ENCODE measurements around the gene PITPNC1.
"Not testable (repeated sequence)": the region's sequence is repeated elsewhere in the genome, so short reads cannot be mapped to it uniquely, and the experiment has no call there.

The PITPNC1 gene

DNA sequence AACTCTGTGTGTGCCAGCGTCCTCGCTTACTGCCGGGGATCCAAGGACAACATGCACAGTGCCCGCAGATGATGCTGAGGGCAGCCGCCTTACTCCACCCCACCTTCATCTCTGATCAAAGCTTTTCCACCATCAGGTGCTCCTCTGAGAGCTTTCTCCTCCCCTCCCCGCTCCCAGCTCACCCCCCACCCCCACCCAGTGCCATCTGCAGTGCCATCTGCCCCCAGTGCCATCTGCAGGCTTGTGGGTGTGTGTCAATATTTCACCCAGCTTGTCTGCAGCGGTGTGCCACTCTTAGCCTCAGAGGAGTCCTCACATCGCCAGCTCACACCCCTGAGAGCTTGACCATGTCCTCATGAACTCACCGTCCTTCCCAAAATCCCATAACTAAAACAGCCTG, 242.5 kb downstream of the PITPNC1 start:
- no peak for DNase-seq (ENCODE audit: low read depth in 2 of 2)

DNA sequence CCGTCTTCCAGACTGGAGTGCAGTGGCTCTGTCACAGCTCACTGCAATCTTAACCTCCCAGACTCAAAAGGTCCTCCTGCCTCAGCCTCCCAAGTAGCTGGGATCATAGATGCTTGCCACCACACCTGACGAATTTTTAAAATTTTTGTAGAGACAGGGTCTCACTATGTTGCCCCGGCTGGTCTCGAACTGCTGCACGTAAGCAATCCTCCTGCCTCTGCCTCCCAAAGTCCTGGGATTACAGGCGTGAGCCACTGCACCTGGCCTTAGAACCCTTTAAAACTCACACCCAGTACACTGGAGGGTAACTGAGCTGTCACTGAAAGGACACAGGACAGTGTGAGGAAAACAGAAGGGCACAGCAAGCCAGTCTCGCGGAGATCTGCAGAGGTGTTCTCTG, 243.0 kb downstream of the PITPNC1 start:
- no peak for DNase-seq (ENCODE audit: low read depth in 2 of 2)

DNA sequence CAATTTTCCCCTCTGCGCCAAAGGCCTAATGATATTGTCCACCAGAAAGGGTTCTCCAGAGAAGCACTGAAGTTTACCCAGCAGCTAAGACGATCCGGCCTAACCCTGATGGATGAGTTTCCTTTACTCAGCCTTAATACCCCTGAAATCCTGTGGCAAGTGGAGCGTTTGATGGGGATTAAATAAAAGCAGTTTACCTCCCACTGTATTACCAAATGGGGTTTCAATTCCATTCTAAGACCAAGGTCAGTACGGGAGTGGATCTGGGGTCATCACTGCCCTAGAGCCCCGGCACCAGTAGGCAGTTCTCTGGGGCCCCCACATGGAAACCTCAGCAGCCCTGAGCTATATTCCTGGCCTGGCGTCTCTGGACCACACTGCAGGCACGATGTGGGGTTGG, 243.6 kb downstream of the PITPNC1 start:
- DNase-seq (ENCODE audit: low read depth in 2 of 2): no peak

DNA sequence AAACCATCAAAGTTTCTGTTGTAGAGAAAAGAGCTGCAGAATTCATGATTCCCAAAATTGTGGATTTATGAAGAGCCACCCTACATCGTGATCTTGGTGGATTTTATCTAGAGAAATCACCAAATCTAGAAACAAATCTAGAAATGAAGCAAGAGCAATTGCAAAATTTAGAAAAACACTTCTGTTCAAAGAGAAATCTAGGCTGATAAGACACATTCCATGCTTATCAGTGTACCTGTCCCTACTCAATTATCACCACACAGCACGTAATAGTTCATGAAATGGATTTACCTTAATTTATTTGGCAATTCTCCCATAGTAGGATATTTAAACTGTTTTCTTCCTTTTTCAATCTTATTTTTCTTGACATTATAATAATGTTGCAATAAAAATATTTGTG, 246.7 kb downstream of the PITPNC1 start:
- DNase-seq (ENCODE audit: low read depth in 2 of 2): no peak

DNA sequence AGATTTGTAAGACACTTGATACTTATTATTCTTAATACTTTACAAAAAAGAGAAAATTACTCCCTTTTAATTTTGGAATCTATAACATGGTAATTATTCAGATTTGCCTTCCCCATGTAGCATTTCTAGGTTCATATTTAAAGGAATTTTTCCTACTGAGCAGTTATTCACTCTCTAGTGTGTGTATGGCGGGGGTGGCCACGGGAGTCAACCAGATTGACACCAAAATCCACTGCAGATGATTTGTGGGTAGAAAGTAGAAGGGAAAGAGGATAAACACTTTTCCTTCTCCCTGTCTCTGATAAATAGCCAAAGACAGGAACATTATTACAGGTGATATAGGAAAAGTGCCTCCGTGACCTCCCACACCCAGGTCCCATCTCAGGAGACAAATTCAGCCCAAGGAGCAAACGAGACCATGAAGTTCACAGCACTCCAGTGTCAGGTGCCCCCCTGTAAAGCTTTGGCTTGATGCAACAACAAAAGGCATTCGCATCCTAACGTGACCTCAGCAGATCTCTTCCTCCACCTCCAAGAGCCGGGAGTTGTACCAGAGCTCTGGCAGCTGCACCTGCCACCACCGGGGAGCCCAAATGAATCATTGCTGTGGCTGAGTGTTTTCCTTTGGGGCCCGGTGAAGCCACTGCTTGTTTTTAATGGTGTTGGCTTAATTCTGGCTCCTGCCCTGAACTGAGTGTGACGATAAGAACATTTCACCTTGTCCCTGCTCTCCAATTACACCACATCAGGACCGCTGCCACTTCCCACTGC, 248.0 kb downstream of the PITPNC1 start:
- DNase-seq (ENCODE audit: low read depth in 2 of 2): no peak

DNA sequence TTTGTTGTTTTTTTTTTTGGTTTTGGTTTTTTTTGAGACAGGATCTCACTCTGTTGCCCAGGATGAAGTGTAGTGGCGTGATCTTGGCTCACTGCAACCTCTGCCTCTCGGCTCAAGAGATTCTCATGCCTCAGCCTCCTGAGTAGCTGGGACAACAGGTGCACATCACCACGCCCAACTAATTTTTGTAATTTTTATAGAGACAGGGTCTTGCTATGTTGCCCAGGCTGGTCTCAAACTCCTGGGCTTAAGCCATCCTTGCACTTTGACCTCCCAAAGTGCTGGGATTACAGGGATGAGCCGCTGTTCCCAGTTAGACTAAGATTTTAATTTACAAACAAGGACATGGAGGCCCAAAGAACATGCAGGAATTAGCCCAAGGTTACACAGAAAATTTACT, 248.9 kb downstream of the PITPNC1 start:
- DNase-seq (ENCODE audit: low read depth in 2 of 2): no peak

DNA sequence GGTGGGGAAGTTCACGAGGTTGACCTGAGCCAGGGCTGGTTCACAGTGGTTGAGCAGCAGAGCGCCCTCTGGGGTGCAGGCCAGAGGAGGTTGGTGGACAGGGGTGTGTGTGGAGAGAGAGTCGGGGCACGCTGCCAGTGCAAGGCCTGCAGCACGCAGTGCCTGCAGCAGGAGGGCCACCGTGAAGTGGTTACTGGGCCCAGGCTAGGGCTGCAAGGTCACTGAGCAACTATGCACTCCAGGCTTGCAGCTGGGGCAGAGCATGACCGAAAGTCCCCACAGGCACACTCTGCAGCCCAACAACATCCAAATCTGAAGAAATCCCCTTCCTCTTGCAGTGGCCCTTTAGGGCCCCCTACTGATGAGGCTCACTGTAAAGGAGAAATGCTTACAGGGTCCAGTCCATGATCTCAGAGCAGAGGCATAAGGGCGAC, 251.5 kb downstream of the PITPNC1 start:
- DNase-seq (ENCODE audit: low read depth in 2 of 2): no peak

DNA sequence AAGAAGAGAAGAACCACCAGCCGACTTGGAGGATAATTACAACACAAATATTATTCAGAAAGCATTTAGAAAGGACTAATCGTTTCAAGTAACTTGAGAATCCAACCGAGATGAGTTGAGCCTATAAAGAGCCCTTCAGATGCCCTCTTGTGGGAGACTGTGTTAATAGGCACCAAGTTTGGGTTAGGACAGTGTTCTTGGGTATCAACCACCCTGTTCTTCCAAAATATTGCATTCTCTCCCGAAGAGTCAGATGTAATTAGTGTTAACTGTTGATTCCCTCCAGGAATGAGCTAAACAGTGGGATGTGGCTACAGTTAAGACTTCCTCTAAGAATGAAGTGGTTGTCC, 252.9 kb downstream of the PITPNC1 start:
- DNase-seq (ENCODE audit: low read depth in 2 of 2): no peak

DNA sequence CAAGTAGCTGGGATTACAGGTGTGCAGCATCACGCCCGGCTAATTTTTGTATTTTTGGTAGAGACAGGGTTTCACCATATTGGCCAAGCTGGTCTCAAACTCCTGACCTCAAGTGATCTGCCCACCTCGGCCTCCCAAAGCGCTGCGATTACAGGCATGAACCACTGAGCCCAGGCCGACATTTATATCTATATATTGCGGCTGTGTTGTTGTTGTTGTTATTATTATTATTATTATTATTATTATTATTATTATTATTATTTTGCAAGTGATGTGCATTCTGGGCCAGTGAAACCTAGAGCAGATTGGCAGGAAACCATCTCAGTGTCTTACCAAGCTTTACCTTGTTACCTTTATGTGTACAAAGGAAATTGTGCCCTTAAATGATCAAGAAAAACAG, 253.8 kb downstream of the PITPNC1 start:
- DNase-seq (ENCODE audit: low read depth in 2 of 2): not testable (repeated sequence)

DNA sequence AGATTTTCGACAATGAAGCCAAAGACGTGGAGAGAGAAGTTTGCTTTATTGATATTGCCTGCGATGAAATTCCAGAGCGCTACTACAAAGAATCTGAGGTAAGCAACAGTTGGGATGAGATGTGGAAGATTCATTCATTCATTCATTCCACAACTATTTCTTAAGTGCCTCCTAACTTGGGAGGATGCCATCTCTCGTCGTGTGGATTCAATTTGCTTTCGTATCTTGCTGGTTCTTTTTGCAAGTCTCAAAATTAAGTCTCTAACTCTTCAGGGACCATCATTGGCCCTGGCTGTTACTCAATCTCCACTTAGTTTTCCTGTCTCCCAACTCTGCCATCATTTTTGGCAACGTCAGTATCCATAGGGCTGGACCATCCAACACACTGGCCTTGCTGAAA, 255.1 kb downstream of the PITPNC1 start:
- DNase-seq (ENCODE audit: low read depth in 2 of 2): no peak

DNA sequence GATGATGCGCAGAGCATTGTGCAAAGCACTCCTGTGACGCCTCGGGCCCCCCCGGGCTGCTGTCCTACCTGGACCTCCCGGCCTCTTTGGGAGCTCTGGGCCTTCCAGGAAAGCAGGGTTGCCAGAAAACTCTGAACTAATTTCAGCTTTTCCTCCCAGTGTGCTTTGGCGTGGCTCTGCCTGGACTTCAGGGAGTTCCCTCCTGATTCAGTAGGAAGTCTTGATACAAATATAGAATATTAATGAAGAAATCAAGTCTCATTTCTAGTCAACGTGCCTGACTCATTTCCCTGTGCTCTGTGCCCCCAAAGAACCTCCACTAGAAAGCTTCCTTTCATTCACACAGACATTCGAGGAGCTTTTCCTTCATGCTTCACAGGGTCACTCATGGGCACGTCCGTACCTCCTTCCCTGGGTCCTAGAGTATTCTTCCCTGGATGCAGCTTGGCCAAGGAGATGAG, 256.7 kb downstream of the PITPNC1 start:
- DNase-seq (ENCODE audit: low read depth in 2 of 2): no peak

DNA sequence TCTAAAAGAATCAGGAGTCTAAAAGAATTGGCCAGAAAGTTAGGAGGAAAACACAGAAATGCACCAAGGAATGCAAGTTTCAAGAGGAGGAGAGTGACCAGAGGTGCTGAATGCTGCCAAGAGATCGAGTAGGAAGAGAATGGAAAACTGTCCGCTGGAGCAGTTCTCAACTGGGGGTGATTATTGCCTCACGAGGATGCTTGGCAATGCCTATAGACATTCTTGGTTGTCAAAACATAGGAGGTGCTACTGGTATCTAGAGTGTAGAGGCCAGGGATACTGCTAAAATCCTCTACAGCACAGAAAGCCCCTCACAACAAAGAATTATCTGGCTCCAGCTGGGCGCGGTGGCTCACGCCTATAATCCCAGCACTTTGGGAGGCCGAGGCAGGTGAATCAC, 258.6 kb downstream of the PITPNC1 start:
- no peak for DNase-seq (ENCODE audit: low read depth in 2 of 2)

DNA sequence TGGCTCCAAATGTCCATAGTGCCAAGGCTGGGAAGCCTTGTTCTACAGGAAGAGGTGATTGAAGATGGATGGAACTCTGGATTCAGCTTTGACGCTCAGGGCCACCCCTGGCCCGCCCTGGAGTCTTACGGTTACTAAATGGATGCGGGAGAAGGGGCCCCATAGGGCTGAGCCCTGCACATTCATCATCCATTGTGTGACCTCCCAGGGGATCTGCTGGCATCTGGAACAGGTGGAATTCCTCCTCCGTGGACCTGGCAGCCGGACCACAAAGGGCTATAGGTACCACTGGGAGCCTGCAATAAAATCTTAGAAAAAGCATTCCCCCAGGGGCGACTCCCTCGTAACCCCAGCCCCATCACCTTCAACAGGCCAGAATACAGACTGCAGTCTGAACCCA, 259.2 kb downstream of the PITPNC1 start:
- no peak for DNase-seq (ENCODE audit: low read depth in 2 of 2)

DNA sequence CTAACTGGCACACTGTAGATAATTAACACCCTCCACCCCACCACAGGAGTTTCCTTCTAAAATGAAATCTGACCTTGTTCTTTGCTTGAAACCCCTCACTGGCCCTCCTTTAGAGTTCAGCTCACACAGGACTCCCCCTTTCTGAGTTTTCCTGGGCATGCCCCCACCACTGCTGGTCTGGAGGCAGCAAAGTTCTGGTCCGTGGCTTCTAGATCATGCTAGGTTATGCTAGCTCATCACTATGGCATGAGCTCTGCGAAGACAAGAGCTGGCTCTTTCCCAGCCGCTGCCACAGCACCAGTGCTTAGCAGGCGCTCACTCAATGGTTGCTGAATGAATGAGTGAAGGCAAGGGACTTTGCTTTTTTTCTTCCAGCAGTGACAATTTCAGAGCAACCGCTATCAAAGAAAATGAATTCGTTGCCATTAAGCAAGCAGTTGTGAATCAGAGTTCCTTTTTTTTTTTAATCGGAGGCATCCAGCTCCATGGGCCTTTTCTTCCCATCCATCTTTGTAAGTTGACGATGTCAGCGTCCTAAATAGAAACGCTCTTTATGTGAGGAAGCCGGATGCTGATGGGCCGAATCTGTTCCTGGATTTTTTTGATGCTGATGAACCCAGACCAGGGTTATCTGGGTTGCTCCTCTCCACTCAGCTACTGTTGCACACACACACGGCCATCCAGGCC, 259.9 kb downstream of the PITPNC1 start:
- DNase-seq (ENCODE audit: low read depth in 2 of 2): no peak

DNA sequence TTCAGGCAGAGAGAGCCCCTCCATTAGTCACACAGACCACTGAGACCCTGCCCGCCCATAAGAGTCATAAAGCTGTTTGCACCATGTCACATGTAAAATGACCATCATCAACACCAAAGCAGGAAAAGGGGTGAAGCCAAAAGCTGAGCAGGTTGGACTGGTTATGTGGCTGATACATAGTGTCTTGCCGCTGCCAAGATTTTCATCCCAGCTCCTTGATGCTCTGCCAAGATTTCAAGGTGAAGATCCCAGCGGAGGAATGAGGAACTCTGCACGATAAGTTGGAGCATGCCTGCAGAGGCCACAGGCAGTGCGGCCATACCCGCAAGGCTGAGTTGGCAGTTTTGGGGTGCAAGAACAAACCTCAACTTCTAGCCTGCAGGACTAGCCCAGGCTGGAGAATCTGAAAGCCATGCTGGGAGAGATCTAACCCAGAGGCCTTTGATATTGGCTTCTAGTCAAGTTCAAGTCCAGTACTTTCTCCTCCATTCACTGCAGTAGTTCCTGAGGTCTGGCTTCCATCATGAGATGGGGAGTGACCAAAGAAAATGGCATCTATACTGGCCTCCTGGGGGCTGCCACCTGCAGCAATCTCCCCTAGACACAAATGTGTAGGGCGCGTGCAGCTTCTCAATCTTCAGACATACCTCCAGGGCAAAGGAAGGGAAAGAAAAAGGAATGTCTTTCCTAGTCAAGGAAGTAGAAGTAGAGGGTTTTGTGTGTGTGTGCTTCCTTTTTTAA, 261.0 kb downstream of the PITPNC1 start:
- no peak for DNase-seq (ENCODE audit: low read depth in 2 of 2)

DNA sequence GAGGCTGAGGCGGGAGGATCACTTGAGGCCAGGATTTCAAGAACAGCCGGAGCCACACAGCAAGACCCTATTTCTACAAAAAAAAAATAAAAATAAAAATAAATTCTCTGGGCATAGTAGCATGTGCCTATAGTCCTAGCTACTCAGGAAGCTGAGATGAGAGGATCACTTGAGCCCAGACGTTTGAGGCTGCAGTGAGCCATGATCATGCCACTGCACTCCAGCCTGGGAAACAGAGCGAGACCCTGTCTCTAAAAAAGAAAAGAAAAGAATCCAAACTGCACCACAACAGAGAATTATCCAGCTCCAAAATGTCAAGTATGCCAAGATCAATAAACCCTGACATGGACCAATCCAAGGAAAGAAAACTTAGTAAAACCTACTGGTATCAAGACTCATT, 261.8 kb downstream of the PITPNC1 start:
- DNase-seq (ENCODE audit: low read depth in 2 of 2): no peak

DNA sequence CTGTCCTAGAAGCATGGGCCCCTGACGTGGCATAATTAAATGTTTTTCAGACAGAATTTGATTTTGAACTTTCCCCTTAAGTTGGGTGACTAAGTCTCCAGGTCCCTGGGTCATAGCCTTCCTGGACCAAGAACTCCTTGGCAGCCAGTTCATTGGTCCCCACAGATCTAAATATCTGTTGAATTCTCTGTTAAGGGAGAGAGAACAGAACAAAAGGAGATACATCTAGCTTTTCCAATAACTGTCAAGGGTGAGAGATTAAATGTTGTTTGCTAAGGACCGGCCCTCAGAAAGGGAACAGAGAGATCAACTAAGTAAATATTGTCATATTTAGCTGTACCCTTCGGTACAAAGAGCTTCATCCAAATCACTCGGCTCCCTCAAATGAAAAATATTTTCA, 262.5 kb downstream of the PITPNC1 start:
- no peak for DNase-seq (ENCODE audit: low read depth in 2 of 2)

DNA sequence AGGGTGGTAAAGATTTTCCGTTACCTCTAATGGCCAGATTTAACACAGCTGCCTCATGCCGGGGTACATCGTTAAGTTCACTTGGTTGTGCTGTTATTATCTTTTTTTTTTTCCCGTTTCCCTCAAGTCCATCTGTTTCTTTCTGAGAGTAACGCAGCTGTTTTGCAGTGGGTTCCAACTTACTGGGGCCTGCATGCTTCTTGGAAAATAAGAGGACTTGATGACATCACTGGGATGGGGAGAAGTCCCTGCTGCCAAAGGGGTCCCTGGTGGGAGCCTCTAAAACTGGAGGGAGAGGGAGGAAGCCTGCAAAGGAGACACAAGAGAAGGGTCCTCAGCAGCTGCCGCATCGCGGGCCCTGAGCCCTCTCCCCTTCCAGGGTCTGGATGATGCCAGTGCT, 262.9 kb downstream of the PITPNC1 start:
- no peak for DNase-seq (ENCODE audit: low read depth in 2 of 2)

DNA sequence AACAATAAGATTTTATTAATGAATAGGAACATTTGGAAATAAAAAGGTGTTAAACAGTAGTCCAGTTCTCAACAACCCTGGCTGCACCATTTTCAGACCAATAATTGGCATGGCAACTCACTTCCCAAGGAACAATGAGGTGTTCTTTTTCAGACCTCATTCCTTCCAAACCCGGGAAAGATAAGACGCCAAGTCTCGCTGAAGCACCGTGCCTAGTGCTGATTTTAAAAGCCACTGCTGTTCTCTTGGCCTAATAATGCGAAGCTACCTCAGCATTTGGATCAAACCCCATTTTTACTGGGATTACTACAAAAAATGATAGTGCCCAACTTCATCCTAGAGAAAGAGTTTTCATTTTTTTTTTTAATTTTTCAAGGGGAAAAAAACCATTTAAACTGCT, 265.4 kb downstream of the PITPNC1 start:
- no peak for DNase-seq (ENCODE audit: low read depth in 2 of 2)

DNA sequence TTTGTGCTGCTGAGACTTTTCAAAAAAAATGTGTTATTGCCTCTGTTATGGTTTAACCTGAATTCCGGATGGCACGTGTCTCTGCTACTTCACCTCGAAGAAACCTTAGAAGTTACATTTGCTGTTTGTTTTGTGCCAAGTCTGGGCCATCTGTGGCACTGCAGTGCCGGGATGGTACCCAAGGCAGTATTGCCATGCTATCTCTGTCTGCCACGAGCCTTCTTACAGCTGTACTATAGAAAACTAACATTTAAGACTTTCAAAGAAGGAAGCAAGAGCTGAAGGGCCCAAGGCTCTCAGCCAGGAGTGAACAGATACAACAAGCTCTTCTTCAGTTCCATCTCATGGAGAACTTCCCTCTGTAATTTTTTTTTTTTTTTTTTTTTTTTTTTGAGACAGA, 267.0 kb downstream of the PITPNC1 start:
- DNase-seq (ENCODE audit: low read depth in 2 of 2): no peak

DNA sequence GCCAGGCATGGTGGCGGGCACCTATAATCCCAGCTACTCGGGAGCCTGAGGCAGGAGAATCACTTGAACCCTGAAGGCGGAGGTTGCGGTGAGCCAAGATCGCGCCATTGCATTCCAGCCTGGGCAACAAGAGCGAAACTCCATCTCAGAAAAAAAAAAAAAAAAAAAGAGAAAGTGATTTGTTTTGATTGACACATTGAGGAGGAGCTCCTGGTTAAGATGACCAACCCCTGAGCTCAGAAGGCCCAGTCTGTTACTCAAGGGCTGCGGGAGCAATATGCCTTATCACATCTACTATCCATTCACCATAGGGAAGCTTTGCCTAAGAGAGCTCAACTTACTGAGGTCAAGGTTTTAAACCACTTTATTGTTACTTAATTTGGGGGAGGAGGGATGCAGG, 268.1 kb downstream of the PITPNC1 start:
- not testable (repeated sequence) for DNase-seq (ENCODE audit: low read depth in 2 of 2)

DNA sequence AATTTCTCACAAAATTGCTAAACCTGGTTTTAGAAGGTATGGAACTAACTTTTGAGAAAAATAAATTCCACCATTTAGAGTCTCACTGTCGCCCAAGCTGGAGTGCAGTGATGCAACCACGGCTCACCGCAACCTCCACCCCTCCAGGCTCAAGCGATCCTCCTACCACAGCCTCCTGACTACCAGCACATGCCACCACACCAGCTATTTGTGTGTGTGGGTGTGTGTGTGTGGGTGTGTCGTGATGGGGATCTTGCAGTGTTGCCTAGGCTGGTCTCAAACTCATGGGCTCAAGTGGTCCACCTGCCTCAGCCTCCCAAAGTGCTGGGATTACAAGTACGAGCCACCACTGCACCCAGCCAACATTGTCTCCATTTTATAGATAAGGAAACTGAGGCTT, 269.4 kb downstream of the PITPNC1 start:
- DNase-seq (ENCODE audit: low read depth in 2 of 2): no peak

DNA sequence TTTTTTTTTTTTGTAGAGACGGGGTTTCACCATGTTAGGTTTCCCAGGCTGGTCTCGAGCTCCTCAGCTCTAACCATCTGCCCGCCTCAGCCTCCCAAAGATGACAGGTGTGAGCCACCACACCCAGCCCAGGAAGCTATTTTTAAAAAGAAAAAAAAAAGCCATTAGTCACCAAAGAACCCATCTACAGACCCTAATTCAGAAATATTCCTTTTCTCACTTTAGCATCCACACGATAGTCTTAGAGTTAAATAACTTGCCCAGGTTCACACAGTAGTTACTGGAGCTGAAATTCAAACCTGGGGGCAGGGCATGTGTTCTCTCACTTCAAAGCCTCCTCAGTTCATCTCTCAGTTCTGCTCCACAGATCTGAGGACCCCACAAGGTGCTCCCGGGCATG, 270.4 kb downstream of the PITPNC1 start:
- DNase-seq (ENCODE audit: low read depth in 2 of 2): no peak

Measured in stimulated activated CD4-positive, alpha-beta T cell treated with anti-CD3 and anti-CD28 coated beads, Interleukin-15, amount 100 ng/mL, for 48 hours (primary cell).